ENCODE measurements around the gene PTPRG. TPM values are rescaled to one million over a fixed set of nuclear protein-coding genes. Genes with fewer than 3 reads are reported as not detected.

The PTPRG gene
- total and polyA plus RNA-seq, 10 of the 15 experiments (the other 5 are each of a cell fraction or from before 2014, with no cell fraction given): 0.29 to 20.7 (median 1.4) TPM

DNA sequence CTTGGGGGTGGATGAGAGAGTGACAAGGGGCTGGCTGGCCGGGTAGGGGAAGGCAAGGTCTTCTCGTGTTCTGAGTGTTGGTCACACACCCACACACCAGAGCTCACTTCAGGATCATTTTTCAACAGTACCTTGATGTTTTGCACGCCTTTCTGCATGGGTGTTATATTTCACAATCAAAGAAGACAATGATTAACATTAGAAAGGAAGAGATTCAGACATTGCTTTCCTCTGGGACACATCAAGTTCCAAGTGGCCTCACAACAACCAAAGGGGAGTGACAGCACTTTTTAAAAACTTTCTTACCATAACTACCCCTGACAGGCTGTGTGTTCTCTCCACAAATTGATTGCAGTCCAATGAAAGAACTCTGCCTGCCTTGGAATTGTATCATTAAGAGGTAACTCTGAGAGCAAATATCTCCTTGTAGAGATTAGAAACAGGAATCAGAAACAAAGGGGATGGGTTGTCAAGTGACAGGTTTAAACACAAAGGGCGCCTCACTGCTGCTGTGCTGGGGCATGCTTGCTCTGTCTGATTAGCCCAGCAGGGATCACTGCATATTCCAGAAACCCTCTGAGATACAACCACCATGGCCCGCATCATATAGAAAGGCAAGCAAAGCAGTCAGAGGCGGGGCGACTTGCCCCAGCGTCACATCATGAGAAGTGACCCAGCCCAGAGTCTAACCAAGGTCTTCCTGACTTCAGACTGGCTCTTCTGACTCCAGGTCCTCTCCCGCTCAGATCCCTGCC, 581.1 kb downstream of the PTPRG start (continued):
- TF ChIP-seq JUND (IDR thresholded peaks at IDR 0.05; ENCODE audit: low read depth, low read length) (no peak), IKZF1 (conservative IDR thresholded peaks at IDR 0.05) (peak; percentile 20; the same call in 1 of the 2 replicates), KAT2A (conservative IDR thresholded peaks at IDR 0.05; ENCODE audit: control insufficient read depth, low read depth, low read length) (no peak)

DNA sequence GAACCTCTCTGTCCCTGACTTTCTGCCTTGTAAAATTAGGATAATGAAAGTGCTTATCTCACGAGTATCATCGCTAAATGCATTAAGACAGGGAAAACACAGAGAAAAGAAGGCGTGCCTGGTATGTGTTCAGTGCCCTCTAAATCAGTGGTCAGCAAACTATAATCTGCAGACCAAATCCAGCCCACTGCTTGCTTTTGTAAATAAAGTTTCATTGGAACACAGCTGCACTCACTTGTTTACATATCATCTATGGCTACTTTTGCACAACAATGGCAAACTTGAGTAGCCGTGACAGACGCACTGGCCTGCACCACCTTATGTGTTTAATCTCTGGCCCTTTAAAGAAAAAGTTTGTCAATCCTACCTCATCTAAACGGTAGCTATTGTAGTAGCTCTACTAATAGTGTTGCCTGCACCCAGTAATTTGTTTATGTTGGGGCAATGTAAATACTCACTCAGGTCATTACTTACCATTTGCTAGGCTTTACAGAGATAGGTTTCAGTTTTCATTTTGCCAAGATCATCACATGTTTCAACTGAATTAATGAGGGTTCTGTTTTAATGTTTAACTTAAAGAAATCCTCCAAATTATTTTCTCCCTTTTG, 582.6 kb downstream of the PTPRG start:
- ChIA-PET POLR2A (interaction anchor here (0.7 kb wide), 1 partner anchor 28 kb away, joined by 4 read pairs; no protein-coding TSS in a partner anchor), SMC1A (ENCODE audit: uncharacterized antibody, unreplicated experiment) (interaction anchor here (0.7 to 3.2 kb wide), 15 partner anchors 8 to 283 kb away, joined by 3 to 14 read pairs (median 3); no protein-coding TSS in a partner anchor), CTCF (interaction anchor here (0.9 to 2.2 kb wide), 10 partner anchors 8 to 286 kb away, joined by 3 to 9 read pairs (median 4); no protein-coding TSS in a partner anchor), RAD21 (ENCODE audit: unreplicated experiment) (interaction anchor here (1.0 to 2.9 kb wide), 2 partner anchors 22 to 44 kb away, joined by 3 to 10 read pairs; no protein-coding TSS in a partner anchor)
- no TSS peak for BruUV-seq (replicated peaks)
- Histone ChIP-seq H3K27me3 (replicated peaks in 1 of 2; ENCODE audit: control insufficient read depth in 2 of 2, insufficient read depth in 2 of 2, low read length in 1 of 2) (no peaks in the 10 kb centered on the region), H3K4me3 (no peak overlapping the region), H4K20me1 (ENCODE audit: control insufficient read depth, insufficient read depth) (no peaks in the 10 kb centered on the region; the same call in 1 of the 2 replicates), H3K27ac (ENCODE audit: control insufficient read depth, insufficient read depth) (no peak overlapping the region), H3K9ac (ENCODE audit: control insufficient read depth, insufficient read depth, low read length) (no peak overlapping the region), H3K4me1 (ENCODE audit: control insufficient read depth, insufficient read depth, low read length) (no peaks in the 10 kb centered on the region), H3K9me3 (replicated peaks; ENCODE audit: control insufficient read depth, insufficient read depth, low read length) (no peaks in the 10 kb centered on the region), H2AFZ (ENCODE audit: control insufficient read depth, low read depth, low read length) (no peak overlapping the region), H3K79me2 (ENCODE audit: control insufficient read depth, insufficient read depth, low read length) (no peaks in the 10 kb centered on the region), H3K36me3 (ENCODE audit: control insufficient read depth in 2 of 2, insufficient read depth in 2 of 2, low read length in 1 of 2) (no peaks in the 10 kb centered on the region), H3K4me2 (ENCODE audit: control insufficient read depth, insufficient read depth) (no peak overlapping the region)
- 41% methylated on average over 6 of the region's 6 CpGs for WGBS (ENCODE audit: insufficient coverage, insufficient replicate concordance, low lambda C conversion rate, missing lambda C conversion rate)
- FAIRE-seq: no peak
- intact Hi-C loops (cut with micrococcal nuclease; ENCODE audit: unreplicated experiment): no loop called here
- in situ Hi-C loops (cut with MboI): no loop called here
- TF ChIP-seq NR2F1 (conservative IDR thresholded peaks at IDR 0.05) (no peak), IRF4 (IDR thresholded peaks at IDR 0.05; ENCODE audit: low read depth, low read length) (no peak), RAD51 (IDR thresholded peaks at IDR 0.05) (peak; percentile 43; the same call in 1 of the 2 replicates), ZNF24 (IDR thresholded peaks at IDR 0.05) (0 out of 2 replicates have a peak, but pooled peaks have one; percentile 30), ZBTB40 (IDR thresholded peaks at IDR 0.05; ENCODE audit: borderline replicate concordance) (peak; percentile 42; the same call in 1 of the 2 replicates)
- TF ChIP-seq, protein P1, sequence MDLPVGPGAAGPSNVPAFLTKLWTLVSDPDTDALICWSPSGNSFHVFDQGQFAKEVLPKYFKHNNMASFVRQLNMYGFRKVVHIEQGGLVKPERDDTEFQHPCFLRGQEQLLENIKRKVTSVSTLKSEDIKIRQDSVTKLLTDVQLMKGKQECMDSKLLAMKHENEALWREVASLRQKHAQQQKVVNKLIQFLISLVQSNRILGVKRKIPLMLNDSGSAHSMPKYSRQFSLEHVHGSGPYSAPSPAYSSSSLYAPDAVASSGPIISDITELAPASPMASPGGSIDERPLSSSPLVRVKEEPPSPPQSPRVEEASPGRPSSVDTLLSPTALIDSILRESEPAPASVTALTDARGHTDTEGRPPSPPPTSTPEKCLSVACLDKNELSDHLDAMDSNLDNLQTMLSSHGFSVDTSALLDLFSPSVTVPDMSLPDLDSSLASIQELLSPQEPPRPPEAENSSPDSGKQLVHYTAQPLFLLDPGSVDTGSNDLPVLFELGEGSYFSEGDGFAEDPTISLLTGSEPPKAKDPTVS (IDR thresholded peaks at IDR 0.05; ENCODE audit: low read depth, low read length): no peak
- TF ChIP-seq, protein P2, sequence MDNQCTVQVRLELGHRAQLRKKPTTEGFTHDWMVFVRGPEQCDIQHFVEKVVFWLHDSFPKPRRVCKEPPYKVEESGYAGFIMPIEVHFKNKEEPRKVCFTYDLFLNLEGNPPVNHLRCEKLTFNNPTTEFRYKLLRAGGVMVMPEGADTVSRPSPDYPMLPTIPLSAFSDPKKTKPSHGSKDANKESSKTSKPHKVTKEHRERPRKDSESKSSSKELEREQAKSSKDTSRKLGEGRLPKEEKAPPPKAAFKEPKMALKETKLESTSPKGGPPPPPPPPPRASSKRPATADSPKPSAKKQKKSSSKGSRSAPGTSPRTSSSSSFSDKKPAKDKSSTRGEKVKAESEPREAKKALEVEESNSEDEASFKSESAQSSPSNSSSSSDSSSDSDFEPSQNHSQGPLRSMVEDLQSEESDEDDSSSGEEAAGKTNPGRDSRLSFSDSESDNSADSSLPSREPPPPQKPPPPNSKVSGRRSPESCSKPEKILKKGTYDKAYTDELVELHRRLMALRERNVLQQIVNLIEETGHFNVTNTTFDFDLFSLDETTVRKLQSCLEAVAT (IDR thresholded peaks at IDR 0.05): peak; percentile 24; the same call in 1 of the 2 replicates
- ATAC-seq: peak; percentile 77
- no peak for DNase-seq (ENCODE audit: low read depth, low spot score)
